Measurements from ENCODE around the gene PEX14.

Gene PEX14

GRCh38 chr1:10623686-10624145 lies 149.0 kb downstream of the PEX14 start:
- no peak for DNase-seq

GRCh38 chr1:10624256-10625050 lies 149.7 kb downstream of the PEX14 start:
- no peak for DNase-seq

- DNase-seq: no peak
These were observed 150.3 kb downstream of the PEX14 start for GRCh38 chr1:10625076-10625475.

GRCh38 chr1:10625554-10625953 lies 150.8 kb downstream of the PEX14 start:
- DNase-seq: no peak

GRCh38 chr1:10626131-10626731 lies 151.5 kb downstream of the PEX14 start:
- no peak for DNase-seq

GRCh38 chr1:10626791-10627410 lies 152.2 kb downstream of the PEX14 start:
- DNase-seq: no peak

GRCh38 chr1:10628685-10629084 lies 153.9 kb downstream of the PEX14 start:
- DNase-seq: no peak

GRCh38 chr1:10629091-10629815 lies 154.5 kb downstream of the PEX14 start:
- no peak for DNase-seq

- no peak for DNase-seq
These were observed 155.2 kb downstream of the PEX14 start for GRCh38 chr1:10629816-10630571.

GRCh38 chr1:10630661-10631120 lies 155.9 kb downstream of the PEX14 start:
- no peak for DNase-seq

- no peak for DNase-seq
These were observed 156.5 kb downstream of the PEX14 start for GRCh38 chr1:10631121-10631810.

GRCh38 chr1:10631811-10632593 lies 157.3 kb downstream of the PEX14 start:
- DNase-seq: no peak

GRCh38 chr1:10632691-10633090 lies 157.9 kb downstream of the PEX14 start:
- DNase-seq: no peak

- no peak for DNase-seq
These were observed 158.7 kb downstream of the PEX14 start for GRCh38 chr1:10633416-10633815.

- no peak for DNase-seq
These were observed 159.3 kb downstream of the PEX14 start for GRCh38 chr1:10634075-10634427.

GRCh38 chr1:10634428-10635084 lies 159.8 kb downstream of the PEX14 start:
- no peak for DNase-seq

- DNase-seq: no peak
These were observed 160.5 kb downstream of the PEX14 start for GRCh38 chr1:10635085-10635896.

GRCh38 chr1:10635992-10636391 lies 161.2 kb downstream of the PEX14 start:
- no peak for DNase-seq

GRCh38 chr1:10637400-10637799 lies 162.7 kb downstream of the PEX14 start:
- DNase-seq: no peak

All from NCI-H748 treated with DMSO at 0.1 percent for 48 hours (cell line).